Activated CD4-positive, CD25-positive, alpha-beta regulatory T cell treated with anti-CD3 and anti-CD28 coated beads, Interleukin-2, amount 50 U/mL, for 16 hours (primary cell): ENCODE data around the gene ZSWIM3.
"Not testable (repeated sequence)": the region's sequence is repeated elsewhere in the genome, so short reads cannot be mapped to it uniquely, and the experiment has no call there.

Experiments
- DNase-seq: peaks from one replicate; pipeline ENCODE4 v3.0.0-alpha.2; 2020; ENCODE audit warnings: low read depth, low spot score

ZSWIM3 gene

DNA sequence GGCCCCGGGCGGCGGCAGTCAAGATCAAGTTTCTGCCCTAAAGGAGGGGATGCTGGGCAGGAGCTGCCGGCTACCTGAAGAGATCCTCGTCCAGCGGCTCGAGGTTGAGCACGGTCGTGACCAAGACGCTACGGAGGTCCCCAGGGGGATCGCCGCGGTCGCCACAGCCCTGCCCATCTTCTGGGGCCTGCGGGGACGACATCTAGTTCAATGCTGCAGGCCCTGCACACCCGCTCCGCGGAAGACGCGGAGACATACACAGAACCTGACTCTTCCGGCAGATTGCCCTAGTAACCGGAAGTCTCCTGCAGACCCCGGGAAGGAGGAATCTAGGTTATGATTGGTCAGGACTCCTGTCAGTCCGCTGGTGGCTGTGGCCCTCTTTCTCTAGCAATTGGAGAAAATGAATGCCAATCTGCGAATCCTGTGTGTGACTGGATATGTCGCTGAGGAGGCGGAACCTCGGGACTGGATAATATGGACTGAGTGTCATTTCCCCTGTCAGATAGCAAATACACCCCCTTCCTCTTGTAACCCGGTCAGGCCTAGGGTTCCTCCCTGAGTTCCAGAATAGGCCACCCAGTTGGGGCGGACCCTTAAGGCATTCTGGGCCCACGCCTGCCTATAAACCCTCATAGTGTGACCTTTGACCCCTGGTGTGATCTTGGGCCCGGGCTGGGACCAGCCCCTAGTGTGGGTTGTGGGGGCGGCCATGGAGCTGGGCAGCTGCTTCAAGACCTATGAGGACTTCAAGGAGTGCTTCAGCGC is at the start of gene ZSWIM3, which contains the start of gene ACOT8:
ZSWIM3 (plus strand) TSS at position 501 of the 768 bp plus-strand sequence; CDS start at position 713, 212 bp downstream.
ACOT8 (minus strand) TSS at position 279 of the 768 bp plus-strand sequence; CDS start at position 202, 77 bp downstream.
- peak; percentile 91 for DNase-seq

GRCh38 chr20:45810191-45810970 is 47.0 kb upstream of the ZSWIM3 start:
- no peak for DNase-seq

GRCh38 chr20:45812157-45813005 is 45.0 kb upstream of the ZSWIM3 start, which contains the start of gene UBE2C:
Gene UBE2C (plus strand): TSS chr20:45812644. CDS start chr20:45812696, 52 bp downstream.
- peak; percentile 92 for DNase-seq

DNA sequence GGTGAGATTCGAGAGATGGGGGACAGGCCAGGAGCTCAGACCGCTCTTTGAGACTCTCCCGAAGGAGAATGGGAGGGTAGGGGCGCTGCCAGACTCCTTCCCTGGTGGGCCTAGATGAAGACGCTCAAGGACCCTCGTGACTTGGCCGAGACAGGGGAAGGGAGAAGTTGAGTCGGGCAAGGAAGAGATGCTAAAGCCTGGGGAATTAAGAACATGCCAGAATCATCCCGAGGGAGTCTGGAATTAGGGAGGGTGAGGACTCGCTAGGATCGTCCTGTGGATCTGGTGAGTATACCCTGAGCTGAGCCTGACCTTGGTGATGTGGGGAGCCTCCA is 44.4 kb upstream of the ZSWIM3 start:
- no peak for DNase-seq

- no peak for DNase-seq
These were observed 43.9 kb upstream of the ZSWIM3 start for GRCh38 chr20:45813489-45813888.

DNA sequence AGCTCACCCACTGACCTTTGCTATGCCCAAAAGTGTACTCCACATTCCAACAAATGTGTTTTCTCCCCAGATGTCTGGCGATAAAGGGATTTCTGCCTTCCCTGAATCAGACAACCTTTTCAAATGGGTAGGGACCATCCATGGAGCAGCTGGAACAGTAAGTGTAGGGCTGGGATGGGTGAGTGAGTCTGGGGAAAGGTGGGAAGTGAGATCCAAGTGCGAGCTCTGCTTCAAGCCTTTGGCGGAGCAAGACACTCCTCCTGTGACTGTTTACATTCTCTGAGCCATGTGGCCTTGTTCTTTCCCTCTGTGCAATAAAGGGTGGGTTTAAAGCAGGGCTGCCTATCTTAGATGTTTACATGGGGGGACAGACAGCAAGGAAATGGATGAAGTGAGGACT is 43.1 kb upstream of the ZSWIM3 start:
- no peak for DNase-seq

GRCh38 chr20:45816951-45817350 is 40.5 kb upstream of the ZSWIM3 start:
- no peak for DNase-seq

DNA sequence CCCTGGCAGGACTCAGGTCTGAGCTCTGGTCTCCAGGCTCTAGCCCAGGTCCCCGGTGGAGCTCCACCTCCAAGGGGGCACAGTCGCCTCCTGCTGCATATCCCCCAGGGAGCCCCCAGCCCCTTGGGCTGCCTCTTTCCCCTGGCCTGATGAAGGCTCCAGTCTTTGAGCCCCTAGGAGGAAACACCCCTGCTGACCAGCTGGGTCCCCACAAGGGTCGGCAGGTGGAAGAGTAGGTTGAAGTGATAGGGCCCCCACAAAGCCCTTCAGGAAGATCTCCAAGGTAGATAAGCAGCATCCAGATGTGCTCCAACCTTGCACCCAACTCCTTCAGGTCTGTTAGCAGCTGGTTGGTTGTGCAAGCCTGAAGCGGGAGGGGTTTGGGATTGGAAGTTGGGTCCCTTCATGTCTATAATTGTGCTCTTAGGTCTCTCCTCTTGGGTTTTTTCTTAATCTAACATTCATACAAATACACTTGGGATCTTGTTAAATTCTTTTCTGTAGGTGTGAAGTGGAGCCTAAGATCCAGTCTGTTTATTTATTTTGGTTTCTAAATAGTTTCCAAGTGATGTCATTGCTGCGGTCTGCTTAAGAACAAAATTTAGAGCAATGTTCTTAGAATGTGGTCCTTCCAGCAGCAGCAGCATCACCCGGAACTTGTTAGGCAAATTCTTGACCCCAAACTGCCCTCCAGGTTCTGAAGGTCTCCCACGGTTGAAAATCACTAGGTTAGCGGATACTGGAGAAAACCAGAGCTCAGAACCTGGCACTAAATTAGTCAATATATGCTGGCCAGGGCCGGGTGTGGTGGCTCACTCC is 39.8 kb upstream of the ZSWIM3 start:
- DNase-seq: no peak

GRCh38 chr20:45818239-45818638 is 39.2 kb upstream of the ZSWIM3 start:
- DNase-seq: no peak

DNA sequence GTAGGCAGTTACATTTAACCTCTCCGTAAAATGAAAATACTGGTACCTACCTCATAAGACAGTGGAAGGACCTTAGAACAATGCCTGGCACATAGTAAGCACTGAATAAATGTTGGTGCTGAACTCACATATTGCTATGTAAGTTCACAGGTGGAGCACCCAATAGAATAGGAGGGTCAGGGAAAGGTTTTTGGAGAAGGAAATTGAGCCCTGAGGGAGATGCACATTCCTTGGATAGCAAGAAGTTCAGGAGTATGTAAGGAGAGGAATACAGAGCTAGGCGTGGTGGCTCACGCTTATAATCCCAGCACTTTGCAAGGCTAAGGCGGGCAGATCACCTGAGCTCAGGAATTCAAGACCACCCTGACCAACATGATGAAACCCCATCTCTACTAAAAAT is 37.9 kb upstream of the ZSWIM3 start:
- no peak for DNase-seq

- no peak for DNase-seq
These were observed 35.5 kb upstream of the ZSWIM3 start for GRCh38 chr20:45821947-45822346.

DNA sequence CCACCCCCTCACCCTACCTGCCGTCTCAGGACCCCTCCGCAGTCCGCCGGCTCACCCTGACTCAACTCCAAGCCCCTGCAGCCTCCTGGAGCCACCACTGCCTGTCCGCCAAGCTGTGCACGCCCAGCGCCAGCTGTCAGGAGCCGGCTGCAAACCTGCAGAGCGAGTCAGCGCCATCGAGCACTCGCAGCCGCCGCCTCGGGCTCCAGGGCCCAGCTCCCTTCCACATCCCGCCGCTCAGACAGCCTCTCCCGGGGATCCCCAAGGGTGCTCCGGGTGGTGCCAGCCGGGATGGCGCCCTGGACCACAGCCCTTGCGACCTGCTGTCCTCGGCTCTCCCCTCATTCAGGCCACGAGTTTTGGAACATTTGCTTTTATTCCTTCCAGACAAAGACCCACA is 34.6 kb upstream of the ZSWIM3 start:
- DNase-seq: no peak

DNA sequence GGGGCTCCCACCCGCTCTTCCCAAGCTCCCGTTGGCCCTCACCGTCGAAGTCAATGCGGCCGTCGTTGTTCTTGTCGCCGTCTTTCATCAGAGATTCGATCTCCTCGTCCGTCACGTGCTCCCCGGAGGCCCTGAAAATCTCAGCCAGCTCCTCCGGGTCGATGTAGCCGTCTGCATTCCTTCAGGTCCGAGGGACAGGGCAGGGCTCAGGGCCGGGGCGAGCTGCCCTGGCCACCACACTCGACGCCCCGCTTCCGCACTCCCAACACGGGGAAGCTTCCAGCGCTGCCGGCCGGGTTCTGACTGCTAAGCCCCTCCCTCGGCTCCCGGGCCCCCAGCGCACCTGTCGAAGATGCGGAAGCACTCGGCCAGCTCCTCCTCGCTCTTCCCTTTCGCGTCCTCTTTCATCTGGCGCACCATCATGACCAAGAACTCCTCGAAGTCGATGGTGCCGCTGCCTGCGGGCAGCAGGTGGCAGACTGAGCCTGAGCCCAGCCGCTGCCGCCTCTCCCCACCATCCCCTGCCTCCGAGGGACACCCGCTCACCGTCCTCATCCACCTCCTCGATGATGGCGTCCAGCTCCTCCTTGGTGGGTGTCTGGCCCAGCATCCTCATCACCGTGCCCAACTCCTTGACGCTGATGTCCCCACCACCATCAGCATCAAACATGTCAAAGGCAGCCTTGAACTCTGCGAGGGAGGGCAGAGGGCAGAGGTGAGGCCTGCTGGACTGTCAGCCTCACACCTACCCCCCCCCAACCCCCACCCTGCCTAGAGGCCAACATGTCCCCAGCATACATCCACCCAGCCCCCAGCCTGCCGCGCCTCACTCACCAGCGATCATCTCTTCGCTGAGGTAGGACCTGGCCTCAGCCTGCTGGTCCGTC is 33.2 kb upstream of the ZSWIM3 start:
- DNase-seq: no peak

DNA sequence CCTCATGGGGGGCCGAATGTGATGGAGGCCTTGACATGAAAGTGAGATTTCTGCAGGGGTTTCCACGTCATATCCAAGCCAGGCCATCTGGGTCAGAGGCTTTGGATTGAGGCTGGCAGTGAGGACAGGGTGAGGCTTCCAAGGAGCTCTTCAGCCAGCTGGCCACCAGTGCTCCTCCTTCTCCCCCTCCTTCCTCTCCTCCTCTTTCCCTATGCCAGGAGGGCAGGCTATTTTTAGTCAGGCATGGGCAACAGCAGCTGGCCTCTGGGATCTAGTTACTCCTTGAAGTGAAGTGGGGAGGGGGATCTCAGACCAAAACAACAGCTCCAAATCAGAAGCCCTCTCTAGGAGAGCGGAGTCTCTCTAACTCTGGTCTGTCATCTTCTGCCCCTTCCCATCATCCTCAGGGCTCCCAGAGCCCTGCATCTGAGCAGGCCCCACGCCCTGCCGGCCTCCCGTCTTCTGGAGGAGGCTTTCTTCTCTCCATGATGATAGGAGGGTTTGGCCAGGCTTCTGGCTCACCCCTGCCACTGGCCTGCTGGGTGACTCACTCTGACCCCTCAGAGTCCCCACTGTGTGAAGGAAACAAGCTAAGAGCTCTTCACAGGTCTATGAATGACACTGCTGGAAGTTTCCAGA is 30.9 kb upstream of the ZSWIM3 start:
- DNase-seq: no peak

DNA sequence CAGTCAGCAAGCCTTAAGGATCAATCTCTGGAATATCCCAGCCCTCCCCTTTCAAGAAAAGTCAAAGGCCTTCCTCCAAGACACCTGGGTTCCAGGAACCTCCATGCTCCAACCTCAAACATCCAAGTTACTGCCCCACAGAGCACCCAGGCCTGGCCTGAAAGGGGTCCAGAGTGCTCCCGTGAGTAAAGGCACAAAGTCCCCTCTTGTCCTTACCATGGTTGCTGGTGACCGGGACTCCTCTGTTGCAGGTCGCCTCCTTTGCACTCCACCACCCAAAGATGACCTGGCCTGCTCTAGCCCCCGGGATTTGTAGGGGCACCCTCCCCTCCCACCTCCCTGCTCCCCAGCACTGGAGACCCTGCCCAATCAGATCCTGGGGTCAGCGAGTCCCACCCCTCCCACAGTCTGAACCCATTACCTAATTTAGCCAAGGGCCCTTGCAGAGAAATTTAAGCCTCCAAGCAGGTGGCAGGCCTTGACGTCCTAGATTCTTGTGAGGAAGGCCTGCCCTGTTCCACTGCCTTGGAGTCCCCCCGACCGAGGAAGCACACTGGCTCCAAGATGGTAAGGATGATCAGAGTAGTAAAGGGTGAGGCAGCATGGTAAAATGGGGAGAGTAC is 30.3 kb upstream of the ZSWIM3 start, which contains the start of gene TNNC2:
TNNC2 (minus strand) TSS at position 283 of the 623 bp plus-strand sequence; CDS start at position 219, 64 bp downstream.
- no peak for DNase-seq

DNA sequence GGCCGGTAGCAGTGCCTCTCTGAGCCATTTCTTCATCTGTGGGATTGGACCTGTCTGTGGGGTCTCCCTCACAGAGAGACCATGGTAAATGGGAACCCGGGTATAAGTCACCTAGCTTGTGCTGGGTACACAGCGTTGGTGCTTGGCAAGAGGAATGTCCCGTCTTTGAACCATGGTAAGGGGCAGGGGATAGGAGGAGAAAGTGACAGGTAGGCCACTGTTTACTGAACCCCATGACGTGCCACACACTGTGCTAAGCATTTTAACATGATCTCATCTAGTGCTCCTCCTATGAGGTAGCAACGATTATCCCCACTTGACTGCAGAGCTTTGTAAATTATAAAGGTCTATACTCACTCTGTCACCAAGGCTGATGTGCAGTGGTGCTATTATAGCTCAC is 29.7 kb upstream of the ZSWIM3 start:
- no peak for DNase-seq

DNA sequence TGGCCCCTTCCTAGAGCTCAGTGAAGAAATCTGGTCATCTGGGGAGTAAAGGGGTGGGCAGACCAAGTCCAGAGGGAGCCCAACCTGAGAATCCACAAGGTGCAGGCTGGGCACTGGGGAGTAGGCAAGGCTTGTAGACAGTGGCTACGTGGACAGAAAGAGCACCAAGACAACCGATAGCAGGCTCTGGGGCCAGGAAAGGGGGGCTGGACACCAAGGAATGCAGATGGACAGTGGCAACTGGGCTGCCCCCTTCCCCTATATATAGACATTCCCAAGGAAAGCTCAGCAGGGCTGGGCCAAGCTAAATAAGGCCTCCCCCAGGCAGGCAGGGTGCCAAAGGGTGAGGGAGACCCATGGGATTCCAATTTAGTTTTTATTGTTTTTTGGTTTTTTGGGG is 28.8 kb upstream of the ZSWIM3 start:
- no peak for DNase-seq

- DNase-seq: not testable (repeated sequence)
These were observed 27.7 kb upstream of the ZSWIM3 start for GRCh38 chr20:45829673-45830106.

DNA sequence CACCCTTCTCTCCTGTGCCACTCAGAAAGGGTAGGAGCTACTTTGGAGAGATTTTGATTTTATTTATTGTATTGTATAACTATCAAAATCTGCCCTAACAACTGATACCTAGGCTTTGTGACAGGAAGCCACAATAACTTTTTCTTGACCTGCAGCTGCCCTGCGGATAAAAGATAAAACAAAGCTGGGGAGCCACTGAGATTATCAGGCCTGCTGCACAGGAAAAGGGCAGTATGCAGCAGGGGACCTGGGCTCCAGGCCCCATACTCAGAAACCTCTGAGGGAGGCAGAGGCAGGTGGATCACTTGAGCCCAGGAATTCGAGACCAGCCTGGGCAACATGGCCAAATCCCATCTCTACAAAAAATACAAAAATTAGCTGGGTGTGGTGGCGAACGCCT is 24.8 kb upstream of the ZSWIM3 start:
- no peak for DNase-seq
